ENCODE measurements around the gene STOX1.
A peak's percentile ranks its signal among the peaks of the same experiment; 100 is the strongest.
"Not testable (repeated sequence)": the region's sequence is repeated elsewhere in the genome, so short reads cannot be mapped to it uniquely, and the experiment has no call there.

The STOX1 gene

DNA sequence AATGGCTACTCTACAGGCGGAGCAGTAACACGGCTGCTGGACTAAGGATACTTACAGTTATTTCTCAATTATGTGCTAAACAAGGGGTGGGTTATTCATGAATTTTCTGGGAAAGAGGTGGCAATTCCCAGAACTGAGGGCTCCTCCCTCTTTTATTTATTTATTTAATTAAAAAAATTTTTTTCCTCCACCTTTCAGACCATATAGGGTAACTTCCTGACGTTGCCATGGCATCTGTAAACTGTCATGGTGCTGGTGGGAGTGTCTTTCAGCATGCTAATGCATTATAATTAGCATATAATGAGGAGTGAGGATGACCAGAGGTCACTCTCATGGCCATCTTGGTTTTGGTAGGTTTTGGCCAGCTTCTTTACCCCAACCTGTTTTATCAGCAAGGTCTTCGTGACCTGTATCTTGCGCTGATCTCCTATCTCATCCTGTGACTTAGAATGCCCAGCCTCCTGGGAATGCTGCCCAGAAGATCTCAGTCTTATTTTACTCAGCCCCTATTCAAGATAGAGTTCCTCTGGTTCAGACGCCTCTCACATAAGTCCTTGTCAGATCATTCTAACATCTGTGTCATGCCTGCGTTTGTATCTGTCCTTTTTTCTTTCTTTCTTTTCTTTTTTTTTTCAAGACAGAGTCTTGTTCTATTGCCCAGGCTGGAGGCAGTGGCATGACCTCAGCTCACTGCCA lies 15.9 kb upstream of the STOX1 start:
- no peak overlapping the region for H3K4me3 ChIP-seq (ENCODE audit: low read length)
- H3K4me1 ChIP-seq (ENCODE audit: control insufficient read depth, insufficient read depth, low read length): no peaks in the 10 kb centered on the region
- H3K36me3 ChIP-seq (ENCODE audit: control insufficient read depth, insufficient read depth, low read length): no peaks in the 10 kb centered on the region
- no peak overlapping the region for H3K9ac ChIP-seq (ENCODE audit: low read length)
- H3K27me3 ChIP-seq (ENCODE audit: control insufficient read depth, insufficient read depth, low read length): no peaks in the 10 kb centered on the region
- no peaks in the 10 kb centered on the region for H3K9me3 ChIP-seq (ENCODE audit: control insufficient read depth, low read length)

DNA sequence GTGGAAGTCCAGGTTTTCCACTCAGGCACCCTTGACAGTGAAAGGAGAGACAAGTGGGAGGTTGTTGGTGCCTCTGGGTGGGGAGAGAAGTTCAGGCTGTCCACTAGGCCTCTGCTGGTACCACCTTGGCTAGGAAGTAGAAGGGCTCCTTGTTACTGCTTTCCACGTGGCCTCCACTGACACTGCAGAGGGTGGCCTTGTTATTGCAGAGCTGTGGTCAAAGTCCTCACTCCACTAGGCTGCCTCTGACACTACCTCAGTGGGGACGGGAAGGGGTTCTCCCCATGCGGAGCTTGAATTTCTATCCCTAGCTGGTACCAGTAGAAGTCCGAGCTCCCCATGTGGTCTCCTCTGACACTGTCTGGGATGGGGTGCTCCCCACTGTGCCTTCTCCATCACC lies 14.9 kb upstream of the STOX1 start:
- Histone ChIP-seq H3K36me3 (ENCODE audit: control insufficient read depth, insufficient read depth, low read length) (no peaks in the 10 kb centered on the region), H3K4me3 (ENCODE audit: low read length) (no peak overlapping the region), H3K4me1 (ENCODE audit: control insufficient read depth, insufficient read depth, low read length) (no peaks in the 10 kb centered on the region), H3K9me3 (ENCODE audit: control insufficient read depth, low read length) (no peaks in the 10 kb centered on the region), H3K27me3 (ENCODE audit: control insufficient read depth, insufficient read depth, low read length) (no peaks in the 10 kb centered on the region), H3K9ac (ENCODE audit: low read length) (no peak overlapping the region)

DNA sequence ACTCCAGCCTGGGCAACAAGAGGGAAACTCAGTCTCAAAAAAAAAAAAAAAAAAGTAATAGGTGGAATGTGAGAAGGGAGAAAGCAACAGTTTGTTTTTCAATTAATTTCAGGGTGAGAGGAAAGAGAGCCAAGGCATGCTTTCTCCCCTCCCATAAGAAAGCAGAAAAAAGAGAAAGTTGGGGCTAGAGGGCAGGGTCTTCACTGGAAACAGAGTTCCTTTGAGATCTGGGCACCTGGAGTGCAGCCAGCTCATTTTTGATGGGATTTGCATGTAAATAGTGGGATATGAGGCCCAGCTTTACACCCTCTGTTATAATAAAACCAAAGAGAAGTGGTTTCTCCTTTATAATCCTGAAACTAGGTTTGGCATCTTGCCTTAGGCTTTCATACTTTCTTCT lies 13.8 kb upstream of the STOX1 start:
- Histone ChIP-seq H3K4me3 (ENCODE audit: low read length) (no peak overlapping the region), H3K9me3 (ENCODE audit: control insufficient read depth, low read length) (no peaks in the 10 kb centered on the region), H3K4me1 (ENCODE audit: control insufficient read depth, insufficient read depth, low read length) (no peaks in the 10 kb centered on the region), H3K27me3 (ENCODE audit: control insufficient read depth, insufficient read depth, low read length) (no peaks in the 10 kb centered on the region), H3K9ac (ENCODE audit: low read length) (no peak overlapping the region), H3K36me3 (ENCODE audit: control insufficient read depth, insufficient read depth, low read length) (no peaks in the 10 kb centered on the region)

DNA sequence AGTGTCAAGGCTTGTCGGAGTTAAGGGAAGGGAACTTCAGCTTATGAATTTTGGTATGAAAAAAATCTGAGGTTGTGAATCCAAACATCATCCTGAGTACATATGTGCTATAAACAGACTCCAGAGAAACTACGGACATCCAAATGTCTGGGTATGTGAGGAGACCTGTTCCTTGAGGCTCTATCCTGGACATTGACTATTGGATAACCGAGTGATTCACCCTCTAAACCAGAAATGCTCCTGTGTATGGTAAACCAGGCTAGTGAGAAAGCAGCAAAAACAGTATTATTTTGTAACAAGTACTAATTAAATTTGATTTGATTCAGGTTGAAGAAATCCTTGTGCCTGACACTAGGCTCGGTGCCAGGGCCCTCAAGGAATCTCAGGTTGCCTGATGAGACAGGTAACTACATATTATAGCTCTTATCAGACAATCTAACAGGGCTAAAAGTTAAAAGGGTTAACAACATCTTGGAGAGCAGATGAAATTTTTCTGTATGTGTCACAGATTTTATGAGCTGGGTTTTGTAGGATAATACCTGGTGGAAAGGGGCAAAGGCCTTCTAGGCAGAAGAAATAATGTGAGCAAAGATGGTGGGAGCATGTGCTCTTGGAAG lies 10.4 kb upstream of the STOX1 start:
- H3K4me1 ChIP-seq (ENCODE audit: control insufficient read depth, insufficient read depth, low read length): no peaks in the 10 kb centered on the region
- no peaks in the 10 kb centered on the region for H3K9me3 ChIP-seq (ENCODE audit: control insufficient read depth, low read length)

DNA sequence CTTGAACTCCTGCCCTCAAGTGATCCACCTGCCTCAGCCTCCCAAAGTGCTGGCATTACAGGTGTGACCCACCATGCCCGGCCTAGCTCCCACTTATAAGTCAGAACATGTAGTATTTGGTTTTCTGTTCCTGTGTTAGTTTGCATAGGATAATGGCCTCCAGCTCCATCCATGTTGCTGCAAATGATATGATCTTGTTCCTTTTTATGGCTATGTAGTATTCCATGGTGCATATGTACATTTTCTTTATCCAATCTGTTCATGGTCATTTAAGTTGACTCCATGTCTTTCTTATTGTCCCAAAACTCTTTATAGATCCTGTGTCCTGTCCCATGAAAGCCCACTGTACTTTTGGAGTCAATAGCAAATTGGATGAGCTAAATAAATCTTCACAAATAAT lies 7.0 kb upstream of the STOX1 start:
- H3K9me3 ChIP-seq (ENCODE audit: control insufficient read depth, low read length); H3K27me3 ChIP-seq (ENCODE audit: control insufficient read depth, insufficient read depth, low read length); H3K9ac ChIP-seq (ENCODE audit: low read length); H3K4me3 ChIP-seq (ENCODE audit: low read length); H3K4me1 ChIP-seq (ENCODE audit: control insufficient read depth, insufficient read depth, low read length); H3K36me3 ChIP-seq (ENCODE audit: control insufficient read depth, insufficient read depth, low read length): not testable (repeated sequence)

More for the DNA sequence above, 10.4 kb upstream of the STOX1 start:
- H3K27me3 ChIP-seq (ENCODE audit: control insufficient read depth, insufficient read depth, low read length): no peaks in the 10 kb centered on the region
- no peak overlapping the region for H3K9ac ChIP-seq (ENCODE audit: low read length)
- H3K36me3 ChIP-seq (ENCODE audit: control insufficient read depth, insufficient read depth, low read length): no peaks in the 10 kb centered on the region
- H3K4me3 ChIP-seq (ENCODE audit: low read length): no peak overlapping the region

DNA sequence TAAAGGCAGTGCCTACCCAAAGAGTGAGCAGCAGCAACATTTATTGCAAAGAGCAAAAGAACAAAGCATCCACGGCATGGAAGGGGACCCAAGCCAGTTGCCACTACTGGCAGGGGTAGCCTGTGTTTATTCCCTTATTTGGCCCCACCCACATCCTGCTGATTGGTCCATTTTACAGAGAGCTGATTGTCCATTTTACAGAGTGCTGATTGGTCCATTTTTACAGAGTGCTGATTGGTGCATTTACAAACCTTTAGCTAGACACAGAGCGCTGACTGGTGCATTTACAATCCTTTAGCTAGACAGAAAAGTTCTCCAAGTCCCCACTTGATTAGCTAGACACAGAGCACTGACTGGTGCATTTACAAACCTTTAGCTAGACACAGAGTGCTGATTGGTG lies 4.7 kb upstream of the STOX1 start:
- H3K4me3 ChIP-seq (ENCODE audit: low read length); H3K36me3 ChIP-seq (ENCODE audit: control insufficient read depth, insufficient read depth, low read length); H3K27me3 ChIP-seq (ENCODE audit: control insufficient read depth, insufficient read depth, low read length); H3K4me1 ChIP-seq (ENCODE audit: control insufficient read depth, insufficient read depth, low read length); H3K9me3 ChIP-seq (ENCODE audit: control insufficient read depth, low read length); H3K9ac ChIP-seq (ENCODE audit: low read length): not testable (repeated sequence)

DNA sequence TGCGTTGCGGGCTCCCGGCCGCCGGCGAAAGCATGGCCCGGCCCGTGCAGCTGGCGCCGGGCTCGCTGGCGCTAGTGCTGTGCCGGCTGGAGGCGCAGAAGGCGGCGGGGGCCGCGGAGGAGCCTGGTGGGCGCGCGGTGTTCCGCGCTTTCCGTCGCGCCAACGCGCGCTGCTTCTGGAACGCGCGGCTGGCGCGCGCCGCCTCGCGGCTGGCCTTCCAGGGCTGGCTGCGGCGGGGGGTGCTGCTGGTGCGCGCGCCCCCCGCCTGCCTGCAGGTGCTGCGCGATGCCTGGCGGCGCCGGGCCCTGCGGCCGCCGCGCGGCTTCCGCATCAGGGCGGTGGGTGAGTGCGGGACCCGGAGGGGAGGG lies 245 bp downstream of the STOX1 start:
- H3K27me3 ChIP-seq (ENCODE audit: control insufficient read depth, insufficient read depth, low read length); H3K4me1 ChIP-seq (ENCODE audit: control insufficient read depth, insufficient read depth, low read length); H3K4me3 ChIP-seq (ENCODE audit: low read length); H3K36me3 ChIP-seq (ENCODE audit: control insufficient read depth, insufficient read depth, low read length); H3K9ac ChIP-seq (ENCODE audit: low read length); H3K9me3 ChIP-seq (ENCODE audit: control insufficient read depth, low read length): not testable (repeated sequence)

DNA sequence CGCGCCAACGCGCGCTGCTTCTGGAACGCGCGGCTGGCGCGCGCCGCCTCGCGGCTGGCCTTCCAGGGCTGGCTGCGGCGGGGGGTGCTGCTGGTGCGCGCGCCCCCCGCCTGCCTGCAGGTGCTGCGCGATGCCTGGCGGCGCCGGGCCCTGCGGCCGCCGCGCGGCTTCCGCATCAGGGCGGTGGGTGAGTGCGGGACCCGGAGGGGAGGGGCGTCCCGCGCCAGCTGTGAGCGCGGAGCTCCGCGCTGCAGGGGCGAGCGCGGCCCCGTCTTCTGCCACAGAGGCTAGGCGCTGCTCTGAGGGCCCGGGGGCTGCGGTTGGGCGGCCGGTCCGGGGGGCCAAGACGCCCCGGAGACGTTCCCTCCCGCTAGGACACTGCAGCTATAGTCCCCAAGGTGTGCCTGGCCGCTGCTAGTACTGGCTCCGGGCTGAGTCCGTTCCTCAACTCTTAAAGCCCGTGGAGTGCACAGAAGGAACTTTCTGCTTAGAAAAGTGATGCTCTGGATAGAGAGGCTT lies 811 bp downstream of the STOX1 start:
- peak overlapping the region; percentile 28 for H3K9ac ChIP-seq (ENCODE audit: low read length)
- H3K36me3 ChIP-seq (ENCODE audit: control insufficient read depth, insufficient read depth, low read length); H3K4me3 ChIP-seq (ENCODE audit: low read length); H3K9me3 ChIP-seq (ENCODE audit: control insufficient read depth, low read length); H3K4me1 ChIP-seq (ENCODE audit: control insufficient read depth, insufficient read depth, low read length); H3K27me3 ChIP-seq (ENCODE audit: control insufficient read depth, insufficient read depth, low read length): not testable (repeated sequence)

DNA sequence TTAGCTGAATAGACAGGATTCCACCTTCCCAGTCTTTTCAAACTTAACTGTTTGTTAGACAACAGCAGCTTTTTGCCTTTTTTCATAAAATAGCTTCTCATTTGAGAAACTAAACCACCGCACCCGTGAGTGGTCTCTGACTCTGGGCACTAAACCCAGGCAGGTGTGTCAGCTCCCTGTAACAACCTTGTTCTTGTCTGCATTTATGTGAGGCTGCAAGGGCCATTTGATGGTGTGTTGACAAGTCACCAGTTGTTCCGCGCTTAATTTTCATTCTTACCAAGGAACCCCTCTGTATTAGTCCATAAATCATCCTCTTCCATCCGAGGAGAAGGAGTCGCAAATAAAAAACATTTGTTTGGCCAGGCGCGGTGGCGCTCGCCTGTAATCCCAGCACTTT lies 1.5 kb downstream of the STOX1 start:
- H3K4me1 ChIP-seq (ENCODE audit: control insufficient read depth, insufficient read depth, low read length): no peaks in the 10 kb centered on the region
- no peak overlapping the region for H3K9ac ChIP-seq (ENCODE audit: low read length)
- H3K4me3 ChIP-seq (ENCODE audit: low read length): no peak overlapping the region

DNA sequence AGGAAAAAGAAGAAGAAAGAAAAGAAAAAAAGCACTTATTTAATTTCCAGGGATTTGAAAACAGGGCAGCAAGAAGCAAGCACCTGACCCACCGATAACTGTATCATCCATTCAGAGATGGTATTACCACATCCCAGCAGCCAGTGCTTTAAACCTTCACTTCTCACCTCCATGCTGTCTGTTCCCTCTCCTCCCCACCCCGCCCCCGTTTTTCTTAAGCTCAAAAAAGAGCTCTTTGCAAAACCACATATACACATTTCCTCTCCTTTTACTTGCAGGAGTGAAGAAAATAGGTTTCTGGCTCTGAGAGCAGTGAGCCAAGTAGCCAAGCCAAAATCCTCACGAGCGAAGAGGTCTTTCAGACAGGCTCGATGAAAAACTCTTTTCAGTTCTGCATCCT lies 2.2 kb downstream of the STOX1 start:
- no peak overlapping the region for H3K4me3 ChIP-seq (ENCODE audit: low read length)
- no peaks in the 10 kb centered on the region for H3K9me3 ChIP-seq (ENCODE audit: control insufficient read depth, low read length)
- no peaks in the 10 kb centered on the region for H3K4me1 ChIP-seq (ENCODE audit: control insufficient read depth, insufficient read depth, low read length)
- H3K36me3 ChIP-seq (ENCODE audit: control insufficient read depth, insufficient read depth, low read length): no peaks in the 10 kb centered on the region
- no peaks in the 10 kb centered on the region for H3K27me3 ChIP-seq (ENCODE audit: control insufficient read depth, insufficient read depth, low read length)
- no peak overlapping the region for H3K9ac ChIP-seq (ENCODE audit: low read length)

More for the DNA sequence above, 1.5 kb downstream of the STOX1 start:
- Histone ChIP-seq H3K27me3 (ENCODE audit: control insufficient read depth, insufficient read depth, low read length) (no peaks in the 10 kb centered on the region), H3K9me3 (ENCODE audit: control insufficient read depth, low read length) (no peaks in the 10 kb centered on the region), H3K36me3 (ENCODE audit: control insufficient read depth, insufficient read depth, low read length) (no peaks in the 10 kb centered on the region)

DNA sequence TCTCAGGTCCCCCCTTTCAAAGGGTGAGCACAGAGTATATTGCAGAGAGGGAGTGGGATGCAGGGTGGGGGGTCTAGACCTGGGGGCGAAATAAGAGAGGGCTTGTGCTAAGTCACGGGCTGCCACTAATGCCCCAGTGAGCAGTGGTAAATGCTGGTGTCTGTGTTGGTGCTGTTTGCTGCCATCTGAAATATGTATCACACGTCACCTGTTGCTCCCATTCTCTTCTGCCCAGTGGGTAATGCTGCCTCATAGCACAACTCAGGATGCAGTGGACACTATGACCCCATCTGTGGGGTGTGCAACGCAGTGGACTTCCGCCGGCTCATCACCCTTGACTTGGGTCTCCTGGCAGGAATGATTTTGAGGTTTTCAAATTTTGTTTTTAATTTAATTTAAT lies 2.6 kb downstream of the STOX1 start:
- H3K27me3 ChIP-seq (ENCODE audit: control insufficient read depth, insufficient read depth, low read length): no peaks in the 10 kb centered on the region
- H3K4me3 ChIP-seq (ENCODE audit: low read length): no peak overlapping the region

DNA sequence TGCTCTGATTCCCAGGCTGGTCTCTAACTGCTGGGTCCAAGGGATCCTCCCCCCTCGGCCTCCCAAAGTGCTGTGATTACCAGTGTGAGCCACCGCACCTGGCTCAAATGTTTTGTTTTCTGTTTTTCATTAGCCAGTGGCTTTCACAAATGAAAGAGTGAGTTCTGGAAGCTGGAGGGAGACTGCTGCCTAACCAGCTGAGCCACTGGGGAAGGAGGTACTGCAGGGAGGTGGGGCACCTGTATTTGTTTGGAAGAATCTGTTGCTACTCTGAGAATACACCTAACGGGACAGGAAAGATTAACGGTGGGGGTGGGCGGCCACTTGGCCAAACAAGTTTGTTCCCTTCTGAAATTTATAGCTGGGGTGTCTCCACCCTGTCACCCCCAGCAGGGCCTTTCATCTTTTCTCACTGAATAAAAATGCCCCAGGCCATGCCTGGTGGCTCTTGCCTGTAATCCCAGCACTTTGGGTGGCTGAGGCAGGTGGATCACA lies 4.7 kb downstream of the STOX1 start:
- Histone ChIP-seq H3K36me3 (ENCODE audit: control insufficient read depth, insufficient read depth, low read length) (no peaks in the 10 kb centered on the region), H3K27me3 (ENCODE audit: control insufficient read depth, insufficient read depth, low read length) (no peaks in the 10 kb centered on the region), H3K4me3 (ENCODE audit: low read length) (no peak overlapping the region), H3K4me1 (ENCODE audit: control insufficient read depth, insufficient read depth, low read length) (no peaks in the 10 kb centered on the region), H3K9ac (ENCODE audit: low read length) (no peak overlapping the region), H3K9me3 (ENCODE audit: control insufficient read depth, low read length) (no peaks in the 10 kb centered on the region)

More for the DNA sequence above, 2.6 kb downstream of the STOX1 start:
- Histone ChIP-seq H3K9me3 (ENCODE audit: control insufficient read depth, low read length) (no peaks in the 10 kb centered on the region), H3K36me3 (ENCODE audit: control insufficient read depth, insufficient read depth, low read length) (no peaks in the 10 kb centered on the region), H3K9ac (ENCODE audit: low read length) (no peak overlapping the region), H3K4me1 (ENCODE audit: control insufficient read depth, insufficient read depth, low read length) (no peaks in the 10 kb centered on the region)
